ENCODE results near the gene SRR.

SRR gene

GRCh38 chr17:2266045-2266864 is 37.5 kb upstream of the SRR start:
- H3K36me3 ChIP-seq (ENCODE audit: insufficient read depth, low read length): peaks cover 8% of the 10 kb centered on the region; the same call in 1 of the 2 replicates
- H2AFZ ChIP-seq (ENCODE audit: low read length): no peak overlapping the region; the same call in 1 of the 2 replicates
- H3K79me2 ChIP-seq (ENCODE audit: insufficient read depth, low read length): peaks cover 67% of the 10 kb centered on the region
- no peaks in the 10 kb centered on the region for H3K9me3 ChIP-seq (ENCODE audit: insufficient read depth, low read depth, low read length)
- H3K4me2 ChIP-seq (ENCODE audit: low read depth, low read length, poor library complexity, severe bottlenecking): peak overlapping the region; percentile 94
- H4K20me1 ChIP-seq (ENCODE audit: insufficient read depth, low read length, poor library complexity, severe bottlenecking): no peaks in the 10 kb centered on the region
- TF ChIP-seq EZH2phosphoT487 (IDR thresholded peaks at IDR 0.05; ENCODE audit: borderline replicate concordance): no peak
- TF ChIP-seq CTCF (conservative IDR thresholded peaks at IDR 0.05; ENCODE audit: low read length): no peak
- H3K4me1 ChIP-seq (ENCODE audit: insufficient read depth, low read length, poor library complexity, severe bottlenecking): peaks cover 87% of the 10 kb centered on the region
- H3K27me3 ChIP-seq (ENCODE audit: insufficient read depth, low read length, poor library complexity, severe bottlenecking): no peaks in the 10 kb centered on the region
- H3K9me2 ChIP-seq (replicated peaks; ENCODE audit: low read depth, low read length): no peaks in the 10 kb centered on the region
- peaks cover 25% of the 10 kb centered on the region for H3F3A ChIP-seq (ENCODE audit: low read depth)
- peak overlapping the region; percentile 72 for H3K4me3 ChIP-seq (ENCODE audit: low read length, poor library complexity, severe bottlenecking)
- H3K9ac ChIP-seq (ENCODE audit: low read depth, low read length, poor library complexity, severe bottlenecking): peak overlapping the region; percentile 89

- Histone ChIP-seq H3K4me2 (ENCODE audit: low read depth, low read length, poor library complexity, severe bottlenecking) (peak overlapping the region; percentile 94), H3K9me3 (ENCODE audit: insufficient read depth, low read depth, low read length) (no peaks in the 10 kb centered on the region), H3K36me3 (ENCODE audit: insufficient read depth, low read length) (peaks cover 7% of the 10 kb centered on the region; the same call in 1 of the 2 replicates), H3K9me2 (replicated peaks; ENCODE audit: low read depth, low read length) (no peaks in the 10 kb centered on the region), H4K20me1 (ENCODE audit: insufficient read depth, low read length, poor library complexity, severe bottlenecking) (no peaks in the 10 kb centered on the region), H2AFZ (ENCODE audit: low read length) (no peak overlapping the region), H3F3A (ENCODE audit: low read depth) (peaks cover 25% of the 10 kb centered on the region), H3K4me1 (ENCODE audit: insufficient read depth, low read length, poor library complexity, severe bottlenecking) (peaks cover 84% of the 10 kb centered on the region), H3K9ac (ENCODE audit: low read depth, low read length, poor library complexity, severe bottlenecking) (peak overlapping the region; percentile 89), H3K27me3 (ENCODE audit: insufficient read depth, low read length, poor library complexity, severe bottlenecking) (no peaks in the 10 kb centered on the region), H3K79me2 (ENCODE audit: insufficient read depth, low read length) (peaks cover 61% of the 10 kb centered on the region), H3K4me3 (ENCODE audit: low read length, poor library complexity, severe bottlenecking) (peak overlapping the region; percentile 72)
- no peak for TF ChIP-seq EZH2phosphoT487 (IDR thresholded peaks at IDR 0.05; ENCODE audit: borderline replicate concordance)
- no peak for TF ChIP-seq CTCF (conservative IDR thresholded peaks at IDR 0.05; ENCODE audit: low read length)
These were observed 36.9 kb upstream of the SRR start for GRCh38 chr17:2266865-2267228.

- Histone ChIP-seq H3K4me2 (ENCODE audit: low read depth, low read length, poor library complexity, severe bottlenecking) (peak overlapping the region; percentile 94), H3K27me3 (ENCODE audit: insufficient read depth, low read length, poor library complexity, severe bottlenecking) (no peaks in the 10 kb centered on the region), H3K4me1 (ENCODE audit: insufficient read depth, low read length, poor library complexity, severe bottlenecking) (peaks cover 84% of the 10 kb centered on the region), H4K20me1 (ENCODE audit: insufficient read depth, low read length, poor library complexity, severe bottlenecking) (no peaks in the 10 kb centered on the region), H2AFZ (ENCODE audit: low read length) (no peak overlapping the region), H3K9me2 (replicated peaks; ENCODE audit: low read depth, low read length) (no peaks in the 10 kb centered on the region), H3K9ac (ENCODE audit: low read depth, low read length, poor library complexity, severe bottlenecking) (peak overlapping the region; percentile 89), H3F3A (ENCODE audit: low read depth) (peaks cover 25% of the 10 kb centered on the region), H3K9me3 (ENCODE audit: insufficient read depth, low read depth, low read length) (no peaks in the 10 kb centered on the region), H3K36me3 (ENCODE audit: insufficient read depth, low read length) (peaks cover 3% of the 10 kb centered on the region; the same call in 1 of the 2 replicates), H3K79me2 (ENCODE audit: insufficient read depth, low read length) (peaks cover 60% of the 10 kb centered on the region), H3K4me3 (ENCODE audit: low read length, poor library complexity, severe bottlenecking) (peak overlapping the region; percentile 72)
- no peak for TF ChIP-seq CTCF (conservative IDR thresholded peaks at IDR 0.05; ENCODE audit: low read length)
- no peak for TF ChIP-seq EZH2phosphoT487 (IDR thresholded peaks at IDR 0.05; ENCODE audit: borderline replicate concordance)
These were observed 36.4 kb upstream of the SRR start for GRCh38 chr17:2267354-2267753.

Measured in Loucy (cell line).